ENCODE results near the gene EIF2S3. TPM values are rescaled to one million over a fixed set of nuclear protein-coding genes. Genes with fewer than 3 reads are reported as not detected.

The EIF2S3 gene
- total and polyA plus RNA-seq, 2 of the 8 experiments (the other 6 are each of a cell fraction or from before 2014, with no cell fraction given), result 65.5 to 259 TPM

- TF ChIP-seq, protein P1, sequence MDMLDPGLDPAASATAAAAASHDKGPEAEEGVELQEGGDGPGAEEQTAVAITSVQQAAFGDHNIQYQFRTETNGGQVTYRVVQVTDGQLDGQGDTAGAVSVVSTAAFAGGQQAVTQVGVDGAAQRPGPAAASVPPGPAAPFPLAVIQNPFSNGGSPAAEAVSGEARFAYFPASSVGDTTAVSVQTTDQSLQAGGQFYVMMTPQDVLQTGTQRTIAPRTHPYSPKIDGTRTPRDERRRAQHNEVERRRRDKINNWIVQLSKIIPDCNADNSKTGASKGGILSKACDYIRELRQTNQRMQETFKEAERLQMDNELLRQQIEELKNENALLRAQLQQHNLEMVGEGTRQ (IDR thresholded peaks at IDR 0.05; ENCODE audit: low read length), result no peak
Measured at GRCh38 chrX:24124244-24124799, 69.6 kb downstream of the EIF2S3 start (continued).

Measured in H1 (cell line).